Stomach (tissue), 9 donors: ENCODE results near the gene ATP1A1. TPM values are rescaled to one million over a fixed set of nuclear protein-coding genes. Genes with fewer than 3 reads are reported as not detected.
A peak's percentile ranks its signal among the peaks of the same experiment; 100 is the strongest.

Source experiments
- DNase-seq, 2 donors: peaks; one replicate each; pipeline versions ENCODE4 v3.0.0 to v3.0.0-alpha.2; 2013 to 2019
- H3K27ac ChIP-seq, 5 donors: fragments of 200-600 bp in 4 of 5; sonication (generic) in 4 of 5; one replicate each; pipeline ENCODE4 v1.5.1; 2013 to 2019; ENCODE audit warnings: mild to moderate bottlenecking in 1 of 5, moderate library complexity in 1 of 5
- H3K27me3 ChIP-seq, 3 donors: fragments of 200-600 bp; sonication (generic); one replicate each; pipeline ENCODE4 v1.5.1; 2017 to 2019; ENCODE audit warnings: mixed run types in 1 of 3
- H3K36me3 ChIP-seq, 4 donors: fragments of 200-600 bp; sonication (generic); 1 replicate in 3 of 4; 2 replicates in 1 of 4; pipeline ENCODE4 v1.5.1; 2016 to 2019
- H3K4me1 ChIP-seq, 4 donors: fragments of 200-600 bp; sonication (generic); one replicate each; pipeline ENCODE4 v1.5.1; 2016 to 2019
- H3K4me3 ChIP-seq, 4 donors: fragments of 200-600 bp; sonication (generic) in 3 of 4; one replicate each; pipeline ENCODE4 v1.5.1; 2016 to 2019; ENCODE audit warnings: mild to moderate bottlenecking in 1 of 4
- H3K9me3 ChIP-seq, 4 donors: fragments of 200-600 bp; sonication (generic); one replicate each; pipeline ENCODE4 v1.5.1; 2016 to 2019
- CTCF ChIP-seq, 7 experiments: fragments of 450-650 bp in 4 of 7; fragments of 200-600 bp in 3 of 7; sonication (generic) in 3 of 7; IDR thresholded peaks; one replicate each; pipeline ENCODE4 v1.5.1; 2016 to 2019; ENCODE audit warnings: antibody characterized with exemption in 7 of 7, control low read depth in 2 of 7, mild to moderate bottlenecking in 1 of 7
- EP300 ChIP-seq: sonication (generic); formaldehyde crosslinking; IDR thresholded peaks from one replicate; pipeline ENCODE4 v1.6.1; 2017; ENCODE audit warnings: antibody characterized with exemption
- POLR2A ChIP-seq, 4 donors: fragments of 450-650 bp; IDR thresholded peaks; one replicate each; pipeline ENCODE4 v1.6.1; 2016; ENCODE audit warnings: antibody characterized with exemption in 4 of 4, control low read depth in 2 of 4, mild to moderate bottlenecking in 1 of 4, moderate library complexity in 1 of 4
- POLR2AphosphoS5 ChIP-seq, 3 donors: sonication (generic); formaldehyde crosslinking; IDR thresholded peaks; one replicate each; pipeline ENCODE4 v1.6.1; 2016; ENCODE audit warnings: antibody characterized with exemption in 3 of 3
- WGBS, 5 donors: extraction: QIAGEN DNeasy Blood & Tissue Kit in 3 of 5; methylation state at CpG; one replicate each; pipeline versions ENCODE4 v1.1.5 to v1.1.7; 2013 to 2018; 5-methylcytosine and 5-hydroxymethylcytosine counted together
- intact Hi-C: fragments of 100-400 bp; cut with DNase I; formaldehyde crosslinking; loops from one replicate; pipeline ENCODE4 v1.15.1; 2023; ENCODE audit warnings: low total_unique reads
- polyA plus RNA-seq, 3 donors: library from polyadenylated mRNA; stranded (reverse); fragments of 200-250 nt; gene quantifications; one replicate each; pipeline ENCODE4 v1.2.3, GENCODE V29; 2013
- total RNA-seq, 5 donors: library from RNA; depleted of rRNA; stranded (reverse); fragments of >200 nt; gene quantifications; one replicate each; pipeline versions ENCODE4 v1.1.0 to v1.2.3, GENCODE V29; 2014 to 2016
- donor health status: healthy with polysubstance abuse.
- donor health status: Bipolar disorder and iron deficiency.
- donor health status: healthy.

Gene ATP1A1
- total and polyA plus RNA-seq, 8 donors, result 49.9 to 576 (median 171) TPM

- Histone ChIP-seq H3K9me3 (no peaks in the 10 kb centered on the region), H3K4me1 (no peaks in the 10 kb centered on the region), H3K36me3 (no peaks in the 10 kb centered on the region), H3K27me3 (no peaks in the 10 kb centered on the region), H3K27ac (no peak overlapping the region), H3K4me3 (no peak overlapping the region)
- no peak for TF ChIP-seq POLR2A (IDR thresholded peaks at IDR 0.05)
- TF ChIP-seq EP300, result no peak
- no peak for TF ChIP-seq CTCF (IDR thresholded peaks at IDR 0.05)
- TF ChIP-seq POLR2AphosphoS5 (IDR thresholded peaks at IDR 0.05), result no peak
- 76 to 97% (median 92%) methylated on average over 2 of the region's 2 CpGs for WGBS, 5 donors
- no peak for DNase-seq
- intact Hi-C loops, result no loop called here
These were observed 56.9 kb downstream of the ATP1A1 start for GRCh38 chr1:116429821-116430374.

GRCh38 chr1:116431870-116432500 is 58.9 kb downstream of the ATP1A1 start:
- DNase-seq, result no peak
- 70 to 88% (median 78%) methylated on average over 7 of the region's 7 CpGs for WGBS, 5 donors
- no peak overlapping the region for H3K4me3 ChIP-seq
- H3K9me3 ChIP-seq, result no peaks in the 10 kb centered on the region
- H3K36me3 ChIP-seq, result no peaks in the 10 kb centered on the region
- no peaks in the 10 kb centered on the region for H3K27me3 ChIP-seq
- intact Hi-C loops, result no loop called here
- H3K27ac ChIP-seq, result no peak overlapping the region
- H3K4me1 ChIP-seq, result no peaks in the 10 kb centered on the region
- TF ChIP-seq EP300 (no peak), POLR2A (IDR thresholded peaks at IDR 0.05) (no peak)

- H3K27ac ChIP-seq, result no peak overlapping the region
- H3K9me3 ChIP-seq, result no peaks in the 10 kb centered on the region
- H3K4me1 ChIP-seq, result no peaks in the 10 kb centered on the region
- intact Hi-C loops, result no loop called here
- H3K27me3 ChIP-seq, result no peaks in the 10 kb centered on the region
- no peak for TF ChIP-seq POLR2A (IDR thresholded peaks at IDR 0.05)
- no peak for TF ChIP-seq POLR2AphosphoS5 (IDR thresholded peaks at IDR 0.05)
- no peak for TF ChIP-seq CTCF (IDR thresholded peaks at IDR 0.05)
- TF ChIP-seq EP300, result no peak
- no peak overlapping the region for H3K4me3 ChIP-seq
- 56 to 74% (median 67%) methylated on average over 3 of the region's 3 CpGs for WGBS, 5 donors
- no peak for DNase-seq
- H3K36me3 ChIP-seq, result no peaks in the 10 kb centered on the region
These were observed 59.7 kb downstream of the ATP1A1 start for GRCh38 chr1:116432655-116433265.

- TF ChIP-seq EP300, result no peak
- TF ChIP-seq POLR2AphosphoS5 (IDR thresholded peaks at IDR 0.05), result no peak
- TF ChIP-seq CTCF (IDR thresholded peaks at IDR 0.05), result no peak
- TF ChIP-seq POLR2A (IDR thresholded peaks at IDR 0.05), result no peak
- Histone ChIP-seq H3K27me3 (no peaks in the 10 kb centered on the region), H3K4me1 (no peaks in the 10 kb centered on the region), H3K36me3 (no peaks in the 10 kb centered on the region), H3K27ac (no peak overlapping the region), H3K4me3 (no peak overlapping the region), H3K9me3 (no peaks in the 10 kb centered on the region)
- 36 to 62% (median 42%) methylated on average over 12 to 13 of the region's 13 CpGs for WGBS, 5 donors
- intact Hi-C loops, result no loop called here
- peak; percentile 67 to 69 for DNase-seq
These were observed 60.5 kb downstream of the ATP1A1 start for GRCh38 chr1:116433275-116434257.
